Measurements from ENCODE around the gene FIGLA. TPM values are rescaled to one million over a fixed set of nuclear protein-coding genes. Genes with fewer than 3 reads are reported as not detected.
A peak's percentile ranks its signal among the peaks of the same experiment; 100 is the strongest.

The FIGLA gene
- total and polyA plus RNA-seq, 2 experiments from 2014 or later = not detected

- WGBS, 2 experiments (ENCODE audit: low coverage in 1 of 2, low lambda C conversion rate in 2 of 2, missing lambda C conversion rate in 2 of 2) = 44 to 50% methylated on average over 1 of the region's 1 CpG
- Histone ChIP-seq H3K4me1 (ENCODE audit: insufficient read depth) (no peaks in the 10 kb centered on the region), H3K9me3 (ENCODE audit: low read depth) (no peaks in the 10 kb centered on the region), H3K4me3 (no peak overlapping the region), H3K9me2 (ENCODE audit: insufficient read depth) (no peaks in the 10 kb centered on the region), H2AFZ (no peak overlapping the region), H4K20me1 (ENCODE audit: insufficient read depth) (no peaks in the 10 kb centered on the region), H3K36me3 (ENCODE audit: low read depth) (no peaks in the 10 kb centered on the region), H3K79me2 (ENCODE audit: insufficient read depth) (no peaks in the 10 kb centered on the region), H3F3A (ENCODE audit: insufficient read depth) (no peaks in the 10 kb centered on the region), H3K27me3 (replicated peaks; ENCODE audit: insufficient read depth) (peaks cover 29% of the 10 kb centered on the region), H3K9ac (no peak overlapping the region), H3K27ac (no peak overlapping the region), H3K4me2 (ENCODE audit: unreplicated experiment) (no peak overlapping the region)
- TF ChIP-seq EZH2 (IDR thresholded peaks at IDR 0.05; ENCODE audit: insufficient read depth, poor library complexity, severe bottlenecking) (no peak), EZH2phosphoT487 (IDR thresholded peaks at IDR 0.05; ENCODE audit: insufficient read depth, low read depth) (no peak)
- in situ Hi-C loops (cut with MboI) = no loop called here
- DNase-seq = no peak
These were observed 39.5 kb upstream of the FIGLA start for GRCh38 chr2:70829916-70830315.

DNA sequence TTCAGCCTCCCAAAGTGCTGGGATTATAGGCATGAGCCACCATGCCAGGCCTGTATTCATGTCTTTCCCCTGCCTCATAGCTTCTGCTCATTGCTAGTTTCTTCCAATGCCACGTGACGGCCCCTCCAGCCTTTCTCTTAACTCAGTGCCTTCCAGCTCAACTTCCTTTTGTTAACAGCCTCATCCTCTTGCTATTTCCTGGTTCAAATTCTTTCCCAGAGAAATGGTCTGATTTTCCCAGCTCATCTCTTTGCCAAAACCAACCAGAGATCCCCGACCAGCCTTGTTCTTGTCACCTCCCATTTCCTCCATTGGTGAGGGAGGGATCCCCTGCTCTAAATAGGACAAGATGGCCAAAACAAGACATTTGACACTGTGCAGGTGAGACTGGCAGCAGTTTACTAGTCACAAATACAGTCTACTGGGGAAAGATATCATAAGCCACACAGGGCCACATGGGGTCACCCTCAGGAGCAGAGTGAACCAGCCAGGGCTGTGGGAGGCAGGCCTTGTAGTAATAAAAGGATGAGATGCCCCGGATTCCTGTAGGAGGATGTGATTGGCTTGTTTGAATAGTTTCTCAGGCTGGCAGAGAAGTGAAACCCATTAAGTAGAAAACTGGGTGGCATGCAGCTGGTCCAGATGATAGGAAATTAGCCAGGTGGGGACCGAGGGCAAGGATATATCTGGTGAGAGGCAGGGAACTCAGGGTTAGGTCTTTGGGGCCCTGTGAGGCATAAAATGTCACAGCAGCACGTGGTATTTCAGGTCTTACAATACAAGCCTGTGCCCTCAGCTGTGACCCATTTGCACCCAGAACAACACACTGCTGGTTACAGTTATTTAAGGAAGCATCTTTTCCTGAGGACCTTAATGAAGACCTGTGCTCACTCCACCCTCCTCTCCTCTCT is 38.7 kb upstream of the FIGLA start:
- Histone ChIP-seq H3K9me2 (ENCODE audit: insufficient read depth) (no peaks in the 10 kb centered on the region), H3F3A (ENCODE audit: insufficient read depth) (no peaks in the 10 kb centered on the region), H3K36me3 (ENCODE audit: low read depth) (no peaks in the 10 kb centered on the region), H3K79me2 (ENCODE audit: insufficient read depth) (no peaks in the 10 kb centered on the region), H3K9me3 (ENCODE audit: low read depth) (no peaks in the 10 kb centered on the region), H3K27me3 (replicated peaks; ENCODE audit: insufficient read depth) (peaks cover 29% of the 10 kb centered on the region), H3K27ac (no peak overlapping the region), H3K4me3 (no peak overlapping the region), H4K20me1 (ENCODE audit: insufficient read depth) (no peaks in the 10 kb centered on the region), H2AFZ (no peak overlapping the region), H3K9ac (no peak overlapping the region), H3K4me1 (ENCODE audit: insufficient read depth) (no peaks in the 10 kb centered on the region), H3K4me2 (ENCODE audit: unreplicated experiment) (no peak overlapping the region)
- peak; percentile 10 for DNase-seq
- WGBS, 2 experiments (ENCODE audit: low coverage in 1 of 2, low lambda C conversion rate in 2 of 2, missing lambda C conversion rate in 2 of 2) = 60% methylated on average over 6 of the region's 6 CpGs
- TF ChIP-seq EZH2phosphoT487 (IDR thresholded peaks at IDR 0.05; ENCODE audit: insufficient read depth, low read depth) = no peak
- TF ChIP-seq EZH2 (IDR thresholded peaks at IDR 0.05; ENCODE audit: insufficient read depth, poor library complexity, severe bottlenecking) = no peak
- in situ Hi-C loops (cut with MboI) = no loop called here

GRCh38 chr2:70828115-70828514 is 37.7 kb upstream of the FIGLA start:
- Histone ChIP-seq H3K4me1 (ENCODE audit: insufficient read depth) (no peaks in the 10 kb centered on the region), H3K27ac (no peak overlapping the region), H3K9me2 (ENCODE audit: insufficient read depth) (no peaks in the 10 kb centered on the region), H2AFZ (no peak overlapping the region), H3K4me3 (no peak overlapping the region), H3K27me3 (replicated peaks; ENCODE audit: insufficient read depth) (peaks cover 29% of the 10 kb centered on the region), H3F3A (ENCODE audit: insufficient read depth) (no peaks in the 10 kb centered on the region), H3K36me3 (ENCODE audit: low read depth) (no peaks in the 10 kb centered on the region), H3K9me3 (ENCODE audit: low read depth) (no peaks in the 10 kb centered on the region), H4K20me1 (ENCODE audit: insufficient read depth) (no peaks in the 10 kb centered on the region), H3K4me2 (ENCODE audit: unreplicated experiment) (no peak overlapping the region), H3K79me2 (ENCODE audit: insufficient read depth) (no peaks in the 10 kb centered on the region), H3K9ac (no peak overlapping the region)
- 53 to 62% methylated on average over 5 of the region's 5 CpGs for WGBS, 2 experiments (ENCODE audit: low coverage in 1 of 2, low lambda C conversion rate in 2 of 2, missing lambda C conversion rate in 2 of 2)
- no peak for TF ChIP-seq EZH2phosphoT487 (IDR thresholded peaks at IDR 0.05; ENCODE audit: insufficient read depth, low read depth)
- no peak for TF ChIP-seq EZH2 (IDR thresholded peaks at IDR 0.05; ENCODE audit: insufficient read depth, poor library complexity, severe bottlenecking)
- in situ Hi-C loops (cut with MboI) = no loop called here
- no peak for DNase-seq

- WGBS, 2 experiments (ENCODE audit: low coverage in 1 of 2, low lambda C conversion rate in 2 of 2, missing lambda C conversion rate in 2 of 2) = 59 to 60% methylated on average over 5 of the region's 5 CpGs
- Histone ChIP-seq H3K9me2 (ENCODE audit: insufficient read depth) (no peaks in the 10 kb centered on the region), H3K27me3 (replicated peaks; ENCODE audit: insufficient read depth) (peaks cover 22% of the 10 kb centered on the region), H3K4me1 (ENCODE audit: insufficient read depth) (no peaks in the 10 kb centered on the region), H3K4me3 (no peak overlapping the region), H2AFZ (no peak overlapping the region), H3K36me3 (ENCODE audit: low read depth) (no peaks in the 10 kb centered on the region), H3K9ac (no peak overlapping the region), H4K20me1 (ENCODE audit: insufficient read depth) (no peaks in the 10 kb centered on the region), H3K27ac (no peak overlapping the region), H3K4me2 (ENCODE audit: unreplicated experiment) (no peak overlapping the region), H3K9me3 (ENCODE audit: low read depth) (no peaks in the 10 kb centered on the region), H3K79me2 (ENCODE audit: insufficient read depth) (no peaks in the 10 kb centered on the region), H3F3A (ENCODE audit: insufficient read depth) (no peaks in the 10 kb centered on the region)
- no peak for DNase-seq
- TF ChIP-seq EZH2phosphoT487 (IDR thresholded peaks at IDR 0.05; ENCODE audit: insufficient read depth, low read depth) (no peak), EZH2 (IDR thresholded peaks at IDR 0.05; ENCODE audit: insufficient read depth, poor library complexity, severe bottlenecking) (no peak)
- in situ Hi-C loops (cut with MboI) = no loop called here
These were observed 36.9 kb upstream of the FIGLA start for GRCh38 chr2:70827388-70827787.
